GM19099 (cell line): ENCODE measurements around the gene STARD8.

Experiments used
- POLR2A ChIP-seq: IDR thresholded peaks from 3 replicates; pipeline ENCODE4 v1.6.1; 2011; ENCODE audit warnings: low read depth; ENCODE audit not compliant: insufficient read length; ENCODE audit errors: extremely low read depth

Gene STARD8

DNA sequence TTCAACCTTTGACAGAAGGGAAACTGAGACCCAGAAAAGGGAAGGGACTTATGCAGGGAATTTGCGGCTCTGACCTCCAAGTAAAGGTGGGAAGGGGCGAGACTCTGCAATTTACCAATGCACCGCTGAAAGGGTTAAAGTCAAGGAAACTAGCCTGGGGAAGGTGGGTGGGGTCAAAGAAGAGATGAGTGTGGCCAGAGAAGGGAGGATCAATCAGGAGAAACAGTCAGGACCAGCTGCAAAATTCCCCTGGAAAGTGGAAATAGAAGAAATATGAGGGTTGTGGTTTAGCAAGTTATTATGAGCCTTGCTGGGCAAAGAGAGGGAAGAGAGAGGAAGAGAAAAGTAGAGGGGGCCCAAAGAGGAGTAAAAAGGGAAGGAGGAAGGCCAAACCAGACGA is 30.5 kb downstream of the STARD8 start:
- no peak for TF ChIP-seq POLR2A

GRCh38 chrX:68681443-68681941 is 34.0 kb downstream of the STARD8 start:
- no peak for TF ChIP-seq POLR2A

DNA sequence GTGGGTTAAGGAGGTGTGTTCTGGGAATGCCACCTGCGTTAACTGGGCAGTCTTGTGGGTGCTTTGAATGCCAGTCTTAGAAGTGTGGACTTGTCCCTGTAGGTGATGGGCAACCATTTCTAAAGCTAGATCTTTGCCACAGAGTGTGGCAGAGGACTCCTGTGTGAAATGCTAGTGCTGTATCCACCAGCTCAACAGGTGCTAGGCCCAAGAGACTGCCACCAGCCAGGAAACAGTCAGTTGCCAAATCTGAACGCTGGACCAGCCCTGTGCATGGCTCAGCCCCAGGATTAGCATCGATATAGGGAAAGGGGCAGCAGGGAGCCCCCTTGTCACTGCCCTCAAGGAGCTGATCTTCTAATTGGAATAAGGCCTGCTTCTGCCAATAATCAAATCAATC is 35.3 kb downstream of the STARD8 start:
- TF ChIP-seq POLR2A, result no peak

DNA sequence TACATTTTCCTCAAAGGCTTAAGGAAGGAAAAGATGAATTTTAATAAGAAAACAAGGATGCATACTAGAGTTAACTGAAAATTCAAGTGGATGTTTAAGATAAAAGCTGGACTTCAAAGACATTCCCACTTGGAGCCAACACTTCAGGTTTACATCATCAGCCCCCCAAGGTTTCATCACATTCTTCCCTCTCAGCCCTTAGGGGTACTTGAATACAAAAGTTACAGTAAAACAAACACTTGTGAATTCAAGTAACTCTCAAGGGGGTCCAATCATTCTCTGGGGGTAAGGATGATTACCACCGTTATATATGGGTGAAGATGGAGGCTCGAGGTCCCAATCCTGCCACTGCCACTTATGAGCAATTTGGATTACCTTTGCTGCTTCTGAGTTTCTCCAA is 36.1 kb downstream of the STARD8 start:
- TF ChIP-seq POLR2A, result no peak

GRCh38 chrX:68684291-68684918 is 36.9 kb downstream of the STARD8 start:
- TF ChIP-seq POLR2A, result no peak

DNA sequence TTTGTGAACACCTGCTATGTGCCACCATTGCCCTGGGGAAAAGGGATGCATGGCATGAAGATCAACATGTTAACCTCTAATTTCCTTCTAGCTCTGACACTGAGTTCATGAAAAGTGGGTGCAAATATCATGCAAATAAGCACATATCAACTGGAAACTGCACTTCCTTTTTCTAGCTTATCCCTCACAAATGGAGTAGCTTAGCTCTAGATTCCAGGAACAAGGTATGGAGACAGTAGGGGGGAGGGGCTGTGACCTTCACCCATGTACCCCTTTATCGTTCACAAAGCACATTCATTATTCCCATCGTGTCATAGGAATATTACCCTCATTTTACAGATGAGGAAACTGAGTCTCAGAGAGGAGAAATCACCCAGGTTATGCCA is 37.4 kb downstream of the STARD8 start:
- no peak for TF ChIP-seq POLR2A

GRCh38 chrX:68685685-68686084 is 38.2 kb downstream of the STARD8 start:
- no peak for TF ChIP-seq POLR2A

DNA sequence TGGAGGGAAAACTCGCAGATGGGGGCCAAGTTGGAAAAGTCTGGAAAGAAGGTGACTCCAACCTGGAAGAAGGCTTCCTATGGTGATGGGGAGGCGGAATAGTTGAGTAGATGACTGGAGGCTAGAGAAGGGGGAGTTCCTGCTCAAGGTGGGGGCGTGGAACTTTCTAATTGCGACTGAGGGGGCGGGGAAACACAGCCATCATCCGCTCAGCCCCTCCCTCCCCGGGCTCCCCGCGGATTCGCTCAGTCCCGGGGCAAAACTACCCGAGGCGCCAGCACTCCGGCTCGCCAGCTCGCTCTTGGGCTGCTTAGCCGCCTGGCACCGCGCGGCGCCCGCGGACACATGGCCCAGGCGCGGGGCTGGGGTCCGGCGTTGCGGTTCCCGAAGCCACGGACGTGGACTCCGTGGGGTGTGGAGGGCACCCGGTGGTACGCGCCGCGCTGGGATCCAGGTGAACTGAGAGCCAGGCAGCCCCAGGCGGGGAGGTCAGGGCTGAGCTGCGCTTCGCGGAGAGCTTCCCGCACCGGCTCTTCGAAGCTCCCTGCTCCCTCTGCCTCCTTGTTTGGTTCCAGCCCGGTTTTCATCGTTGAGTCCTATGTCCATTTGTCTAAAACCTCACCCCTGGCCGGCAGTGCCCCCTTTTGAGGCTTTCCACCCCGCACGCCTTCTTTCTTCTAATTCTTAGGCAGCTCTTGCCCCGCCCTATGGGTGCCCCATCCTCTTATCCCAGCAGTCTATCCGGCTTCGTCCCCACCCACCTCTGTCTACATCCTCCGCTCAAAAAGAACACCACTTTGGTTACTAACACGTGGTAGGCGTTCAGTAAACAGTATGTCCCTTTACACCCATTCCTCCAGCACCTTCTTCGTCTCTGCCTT is 38.9 kb downstream of the STARD8 start:
- TF ChIP-seq POLR2A, result no peak

- TF ChIP-seq POLR2A, result no peak
Measured at GRCh38 chrX:68690936-68691501, 43.6 kb downstream of the STARD8 start.

GRCh38 chrX:68691921-68692320 is 44.5 kb downstream of the STARD8 start:
- TF ChIP-seq POLR2A, result no peak

- TF ChIP-seq POLR2A, result no peak
Measured at GRCh38 chrX:68692651-68693050, 45.2 kb downstream of the STARD8 start.

GRCh38 chrX:68693481-68694434 is 46.3 kb downstream of the STARD8 start:
- no peak for TF ChIP-seq POLR2A

DNA sequence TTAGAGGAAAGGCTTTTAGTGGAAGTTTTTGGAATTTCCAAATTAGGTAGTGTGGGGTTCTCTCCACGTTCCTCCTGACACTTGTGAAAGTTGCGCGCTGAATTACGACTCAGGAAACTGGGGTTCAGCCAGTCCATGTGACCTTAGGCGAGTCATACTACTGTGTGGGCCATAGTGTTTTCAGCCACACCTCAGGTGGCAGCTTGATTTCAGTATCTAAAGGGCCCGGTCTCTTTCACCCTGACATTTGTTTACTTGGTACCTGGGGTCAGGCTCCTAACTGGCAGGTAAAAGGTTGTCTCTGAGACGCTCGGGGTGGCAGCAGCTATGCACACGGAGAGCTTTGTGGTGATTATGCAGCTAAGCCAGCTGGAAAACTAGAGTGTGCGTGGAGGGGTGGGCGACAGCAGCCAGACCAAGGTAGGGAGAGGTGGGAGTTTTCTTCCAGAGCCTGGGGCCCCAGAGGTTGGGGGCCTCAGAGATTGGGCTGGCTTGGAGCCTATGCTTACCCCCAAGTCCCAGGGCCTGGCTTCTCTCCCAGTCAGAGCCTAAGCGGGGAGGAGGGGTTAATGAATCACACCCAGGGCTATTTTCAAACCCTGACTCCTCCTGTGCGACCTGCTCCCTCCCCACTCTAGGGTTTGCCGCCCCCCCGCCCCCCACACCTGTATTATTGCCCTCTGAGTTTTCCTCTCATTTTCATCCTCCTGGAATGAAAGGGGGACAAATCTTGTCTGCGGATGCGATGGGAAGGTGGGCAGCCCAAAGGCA is 47.2 kb downstream of the STARD8 start:
- TF ChIP-seq POLR2A, result no peak
